ENCODE measurements around the gene OR52E1. TPM values are rescaled to one million over a fixed set of nuclear protein-coding genes. Genes with fewer than 3 reads are reported as not detected.

OR52E1 gene
- total RNA-seq (2022; extraction: Qiagen RNA extraction): not detected in 5 replicates

GRCh38 chr11:5069272-5069671 is at the start of gene OR52E1:
Gene OR52E1 (plus strand): TSS chr11:5069572.

GRCh38 chr11:5046226-5046625 is 23.1 kb upstream of the OR52E1 start, which contains the start of gene OR52J3:
Gene OR52J3 (plus strand): TSS chr11:5046526. CDS start chr11:5046526, 0 bp downstream.

GRCh38 chr11:5059391-5059790 is 10.0 kb upstream of the OR52E1 start, which contains the start of gene OR52E2:
Gene OR52E2 (minus strand): TSS chr11:5059627. CDS start chr11:5059627, 0 bp downstream.

Other genes with a start within 250 kb of the OR52E1 start
- gene OR51F2, start 248.3 kb upstream of the OR52E1 start, total RNA-seq (2022; extraction: Qiagen RNA extraction): not detected in 5 replicates
- not detected in 5 replicates for gene OR51S1, start 220.4 kb upstream of the OR52E1 start, total RNA-seq (2022; extraction: Qiagen RNA extraction)
- not detected in 5 replicates for gene OR51T1, start 187.7 kb upstream of the OR52E1 start, total RNA-seq (2022; extraction: Qiagen RNA extraction)
- not detected in 5 replicates for gene OR51A7, start 165.8 kb upstream of the OR52E1 start, total RNA-seq (2022; extraction: Qiagen RNA extraction)
- not detected in 5 replicates for gene OR51G2, start 150.2 kb upstream of the OR52E1 start, total RNA-seq (2022; extraction: Qiagen RNA extraction)
- not detected in 5 replicates for gene OR51G1, start 145.2 kb upstream of the OR52E1 start, total RNA-seq (2022; extraction: Qiagen RNA extraction)
- gene OR51A4, start 122.0 kb upstream of the OR52E1 start, total RNA-seq (2022; extraction: Qiagen RNA extraction): not detected in 5 replicates
- not detected in 5 replicates for gene OR51A2, start 113.9 kb upstream of the OR52E1 start, total RNA-seq (2022; extraction: Qiagen RNA extraction)
- gene OR51L1, start 74.7 kb upstream of the OR52E1 start, total RNA-seq (2022; extraction: Qiagen RNA extraction): not detected in 5 replicates
- not detected in 5 replicates for gene OR52J3, start 23.0 kb upstream of the OR52E1 start, total RNA-seq (2022; extraction: Qiagen RNA extraction)
- gene OR52E2, start 9.9 kb upstream of the OR52E1 start, total RNA-seq (2022; extraction: Qiagen RNA extraction): not detected in 5 replicates
- gene OR52A5, start 68.8 kb downstream of the OR52E1 start, total RNA-seq (2022; extraction: Qiagen RNA extraction): not detected in 5 replicates
- not detected in 5 replicates for gene OR52A1, start 85.2 kb downstream of the OR52E1 start, total RNA-seq (2022; extraction: Qiagen RNA extraction)
- gene OR51V1, start 131.1 kb downstream of the OR52E1 start, total RNA-seq (2022; extraction: Qiagen RNA extraction): not detected in 5 replicates
- gene HBB, start 157.5 kb downstream of the OR52E1 start, total RNA-seq (2022; extraction: Qiagen RNA extraction): not detected in 5 replicates
- gene HBD, start 164.9 kb downstream of the OR52E1 start, total RNA-seq (2022; extraction: Qiagen RNA extraction): not detected in 5 replicates
- not detected in 5 replicates for gene HBG1, start 180.3 kb downstream of the OR52E1 start, total RNA-seq (2022; extraction: Qiagen RNA extraction)
- not detected in 5 replicates for gene HBG2, start 185.2 kb downstream of the OR52E1 start, total RNA-seq (2022; extraction: Qiagen RNA extraction)
- gene HBE1, start 200.4 kb downstream of the OR52E1 start, total RNA-seq (2022; extraction: Qiagen RNA extraction): 0.16 TPM in 1 of 5 replicates, not detected in the others
- gene OR51B4, start 232.4 kb downstream of the OR52E1 start, total RNA-seq (2022; extraction: Qiagen RNA extraction): not detected in 5 replicates

Data from A549 treated with Hydrocortisone at 1 μM for 4 hours (cell line).